ENCODE results near the gene MAML1.
"Not testable (repeated sequence)": the region's sequence is repeated elsewhere in the genome, so short reads cannot be mapped to it uniquely, and the experiment has no call there.

Gene MAML1

DNA sequence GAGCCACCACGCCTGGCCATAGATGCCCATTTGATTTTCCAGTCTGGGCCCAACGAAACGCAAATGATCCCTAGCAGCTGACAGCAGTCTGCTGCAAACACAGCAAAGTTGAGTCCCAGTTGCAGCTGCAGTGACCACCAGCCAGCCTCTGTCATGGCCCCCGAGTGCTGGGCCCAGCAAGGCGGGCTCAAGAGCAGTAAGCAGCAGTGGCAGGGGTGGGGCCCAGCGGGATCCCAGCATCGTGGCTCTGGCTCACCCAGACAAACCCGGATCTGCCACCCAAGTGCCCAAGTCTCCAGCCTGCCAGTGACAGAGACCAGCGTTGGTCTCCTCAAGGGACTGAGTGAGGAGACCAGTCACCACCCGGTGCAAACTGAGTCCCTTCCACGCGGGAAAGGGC is 54.2 kb downstream of the MAML1 start:
- H3K9me3 Mint-ChIP-seq = no peaks in the 10 kb centered on the region
- ATAC-seq = no peak
- no peaks in the 10 kb centered on the region for H3K36me3 Mint-ChIP-seq (ENCODE audit: low read depth)
- H3K27me3 Mint-ChIP-seq = no peaks in the 10 kb centered on the region
- no peak overlapping the region for H3K27ac Mint-ChIP-seq
- no peak overlapping the region for H3K4me3 Mint-ChIP-seq
- no peak for DNase-seq
- no peaks in the 10 kb centered on the region for H3K4me1 Mint-ChIP-seq

DNA sequence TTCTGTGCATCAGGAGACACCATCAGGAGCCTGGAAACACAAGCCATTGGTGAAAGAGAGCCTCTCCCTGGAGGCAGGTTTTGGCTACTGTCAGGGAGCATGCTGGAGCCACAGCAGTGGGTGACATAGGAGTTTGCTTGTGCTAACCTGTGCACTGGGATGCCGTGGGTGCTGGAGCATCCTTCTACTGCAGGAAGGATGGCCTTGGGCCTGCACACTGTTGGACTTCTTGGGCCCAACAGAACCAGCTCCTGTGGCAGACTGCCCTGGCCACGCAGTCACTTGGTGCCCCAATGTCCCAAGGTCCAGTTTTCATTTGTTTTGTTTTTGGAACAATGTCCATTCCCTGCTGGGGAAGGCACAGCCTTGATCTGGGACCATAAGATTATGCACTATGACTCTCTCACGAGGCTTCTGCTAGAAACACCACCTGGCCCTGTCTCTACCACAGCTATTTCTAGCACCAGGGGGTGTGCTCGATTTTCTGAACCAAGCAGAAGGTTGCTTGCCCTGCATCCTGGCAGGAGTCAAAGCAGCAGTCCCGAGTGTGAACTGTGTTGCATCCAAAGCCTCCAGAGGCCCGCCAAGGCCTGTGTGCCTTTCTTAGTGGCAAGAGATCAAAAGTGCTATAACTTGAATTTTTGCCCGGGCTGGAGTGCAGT is 55.7 kb downstream of the MAML1 start:
- DNase-seq (no peak), ATAC-seq (no peak)
- no peak overlapping the region for H3K4me3 Mint-ChIP-seq
- no peaks in the 10 kb centered on the region for H3K9me3 Mint-ChIP-seq
- no peaks in the 10 kb centered on the region for H3K27me3 Mint-ChIP-seq
- no peak overlapping the region for H3K27ac Mint-ChIP-seq
- H3K4me1 Mint-ChIP-seq = peaks cover 3% of the 10 kb centered on the region
- H3K36me3 Mint-ChIP-seq (ENCODE audit: low read depth) = no peaks in the 10 kb centered on the region

DNA sequence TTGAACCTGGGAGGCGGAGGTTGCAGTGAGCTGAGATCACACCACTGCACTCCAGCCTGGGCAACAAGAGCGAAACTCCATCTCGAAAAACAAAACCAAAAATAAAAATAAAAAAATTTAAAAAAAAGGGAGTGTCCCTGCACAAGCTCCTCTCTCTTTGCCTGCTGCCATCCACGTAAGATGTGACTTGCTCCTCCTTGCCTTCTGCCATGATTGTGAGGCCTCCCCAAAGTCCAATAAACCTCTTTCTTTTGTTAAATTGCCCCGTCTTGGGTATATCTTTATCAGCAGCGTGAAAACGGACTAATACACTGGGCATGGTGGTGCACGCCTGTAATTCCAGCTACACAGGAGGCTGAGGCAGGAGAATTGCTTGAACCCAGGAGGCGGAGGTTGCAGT is 56.7 kb downstream of the MAML1 start:
- H3K27me3 Mint-ChIP-seq; DNase-seq; H3K4me3 Mint-ChIP-seq; H3K36me3 Mint-ChIP-seq (ENCODE audit: low read depth); ATAC-seq; H3K27ac Mint-ChIP-seq; H3K9me3 Mint-ChIP-seq: not testable (repeated sequence)
- H3K4me1 Mint-ChIP-seq = peaks cover 13% of the 10 kb centered on the region

DNA sequence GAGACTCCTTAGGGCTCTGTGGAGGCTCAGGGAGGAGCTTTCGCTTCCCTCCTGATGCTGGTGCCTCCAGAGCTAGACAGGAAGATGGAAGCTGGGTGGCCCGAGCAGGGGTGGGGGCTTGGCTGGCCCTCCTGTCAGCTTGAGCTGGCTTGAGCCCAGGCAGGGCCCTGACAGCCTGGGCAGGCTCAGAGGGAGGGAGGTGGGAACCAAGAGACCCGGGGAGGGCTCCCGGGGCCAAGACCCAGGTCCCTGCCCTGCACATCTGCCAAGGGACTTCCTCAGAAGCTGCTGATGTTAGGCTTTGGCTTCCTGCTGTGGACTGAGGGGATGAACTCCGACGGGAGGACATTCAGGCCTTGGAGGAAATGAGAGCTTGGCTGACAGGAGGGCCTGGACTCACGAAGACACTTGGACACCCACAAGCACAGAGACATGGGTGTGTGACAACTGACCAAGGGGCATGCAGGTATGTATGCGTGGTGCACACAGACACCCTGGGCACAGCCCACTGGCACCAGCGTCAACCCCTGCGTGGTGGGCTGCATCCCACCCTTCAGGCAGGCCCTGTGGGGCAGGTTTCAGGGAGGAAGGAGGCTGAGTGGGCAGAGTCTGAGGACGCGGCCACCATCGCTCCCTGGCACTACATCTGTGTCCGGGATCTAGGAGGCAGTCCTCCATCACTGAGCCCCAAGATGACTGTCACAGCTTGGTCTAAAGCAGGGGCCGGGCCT is 59.4 kb downstream of the MAML1 start:
- Mint-ChIP-seq H3K36me3 (ENCODE audit: low read depth) (peaks cover 2% of the 10 kb centered on the region), H3K4me3 (no peak overlapping the region), H3K9me3 (no peaks in the 10 kb centered on the region), H3K27me3 (no peaks in the 10 kb centered on the region), H3K27ac (no peak overlapping the region), H3K4me1 (peaks cover 30% of the 10 kb centered on the region)
- DNase-seq = no peak
- no peak for ATAC-seq

DNA sequence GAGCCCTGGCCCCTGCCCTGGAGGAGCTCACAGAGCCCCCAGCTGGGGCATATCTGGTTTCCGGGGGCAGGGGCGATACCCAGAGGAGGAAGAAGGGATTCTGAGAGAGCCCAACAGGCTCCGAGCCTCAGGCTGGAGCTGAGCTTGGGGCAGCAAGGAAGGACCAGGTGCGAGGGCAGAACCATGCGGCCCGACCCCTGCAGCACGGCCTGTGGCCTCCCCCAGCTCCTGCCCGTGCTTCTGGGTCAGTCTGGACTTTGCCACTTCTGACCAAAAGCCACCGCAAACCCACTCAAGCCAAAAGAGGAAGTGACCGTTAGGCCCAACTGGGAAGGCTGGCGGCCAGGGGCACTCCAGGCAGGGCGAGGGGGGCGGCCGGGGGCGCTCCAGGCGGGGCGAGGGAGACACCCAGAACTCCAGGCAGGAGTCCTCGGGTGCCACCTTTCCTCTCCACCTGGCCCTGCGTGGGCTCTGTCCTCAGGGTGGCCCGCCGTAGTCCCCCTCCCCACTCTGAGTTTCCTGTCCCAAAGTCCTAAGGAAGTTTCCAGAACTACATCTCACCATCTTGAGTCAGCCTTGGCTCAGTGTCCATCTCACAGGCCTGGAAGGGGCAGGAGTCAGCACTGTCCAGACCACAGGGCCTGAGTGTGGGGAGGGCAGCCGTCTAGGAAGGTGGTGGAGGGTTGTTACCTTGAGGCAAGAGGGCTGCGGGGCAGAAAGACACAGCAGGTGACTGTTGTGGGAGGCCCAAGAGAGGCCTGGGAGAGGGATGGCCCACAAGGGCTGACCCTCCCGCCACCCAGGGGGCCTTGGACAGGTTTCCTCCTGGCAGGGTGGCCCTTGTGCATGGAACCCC is 60.2 kb downstream of the MAML1 start:
- no peak for ATAC-seq
- Mint-ChIP-seq H3K4me1 (peaks cover 31% of the 10 kb centered on the region), H3K9me3 (no peaks in the 10 kb centered on the region), H3K27me3 (no peaks in the 10 kb centered on the region), H3K27ac (peak overlapping the region; percentile 54), H3K36me3 (ENCODE audit: low read depth) (peaks cover 2% of the 10 kb centered on the region), H3K4me3 (no peak overlapping the region)
- DNase-seq = no peak

DNA sequence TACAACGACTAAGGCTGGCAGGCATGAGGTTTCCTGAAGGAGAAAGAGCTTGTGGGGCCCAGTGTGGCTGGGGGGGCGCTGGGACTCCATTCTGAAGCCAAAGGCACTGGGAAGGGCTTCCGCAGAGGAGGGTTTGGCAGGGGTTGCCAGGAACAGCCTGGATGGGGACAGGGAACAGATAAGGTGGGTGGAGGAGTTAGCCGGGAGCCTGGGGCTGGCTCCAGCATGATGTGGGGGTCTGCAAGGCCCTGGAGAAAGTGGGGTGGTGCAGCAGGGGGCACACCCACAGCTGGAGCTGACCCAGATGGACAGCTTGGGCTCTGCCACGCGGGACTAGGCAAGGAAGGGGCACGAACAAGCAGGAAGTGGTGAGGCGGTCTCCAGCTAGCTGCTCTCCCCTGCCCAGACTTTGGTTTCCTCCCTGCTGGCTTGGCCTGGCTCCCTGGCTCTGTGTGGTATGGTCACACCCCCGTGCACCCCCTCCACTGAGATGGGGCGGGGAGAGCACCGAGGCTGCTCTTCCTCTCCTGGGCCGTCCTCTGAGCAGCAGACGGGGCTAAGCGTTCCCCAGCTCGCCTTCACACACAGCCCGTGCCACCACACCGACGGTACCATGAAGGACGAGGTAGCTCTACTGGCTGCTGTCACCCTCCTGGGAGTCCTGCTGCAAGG is 61.0 kb downstream of the MAML1 start, which contains the start of gene LTC4S:
Gene LTC4S (plus strand): TSS at position 519 of the 672 bp plus-strand sequence. CDS start 95 bp downstream, at position 614.
- Mint-ChIP-seq H3K36me3 (ENCODE audit: low read depth) (peaks cover 2% of the 10 kb centered on the region), H3K27ac (peak within 1 kb of the TSS; percentile 54), H3K27me3 (no peaks in the 10 kb centered on the region), H3K4me1 (peaks cover 31% of the 10 kb centered on the region), H3K4me3 (no peak within 1 kb of the TSS), H3K9me3 (no peaks in the 10 kb centered on the region)
- ATAC-seq (peak; percentile 10), DNase-seq (peak; percentile 44)

DNA sequence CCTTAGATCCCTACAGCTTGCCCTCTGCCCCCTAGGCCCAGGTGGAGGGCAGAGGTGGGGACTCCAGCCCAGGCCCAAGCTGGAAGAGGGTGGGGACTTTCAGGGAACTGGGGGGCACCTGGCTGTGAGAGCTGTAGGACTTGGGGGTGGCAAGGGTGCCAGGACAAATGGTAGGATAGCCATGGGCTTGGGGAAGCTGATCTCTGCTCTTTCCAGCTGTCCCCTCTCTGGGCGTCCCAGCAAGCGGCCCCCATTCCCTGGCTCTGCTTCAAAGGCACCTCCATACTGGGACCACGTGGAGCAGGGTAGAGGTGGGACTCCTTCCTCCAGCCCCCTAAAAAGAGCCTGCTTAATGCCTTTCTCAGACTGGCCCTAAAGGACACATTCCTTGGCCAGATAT is 61.5 kb downstream of the MAML1 start:
- no peaks in the 10 kb centered on the region for H3K27me3 Mint-ChIP-seq
- no peak for ATAC-seq
- H3K4me1 Mint-ChIP-seq = peaks cover 31% of the 10 kb centered on the region
- H3K36me3 Mint-ChIP-seq (ENCODE audit: low read depth) = peaks cover 2% of the 10 kb centered on the region
- no peak overlapping the region for H3K27ac Mint-ChIP-seq
- no peaks in the 10 kb centered on the region for H3K9me3 Mint-ChIP-seq
- H3K4me3 Mint-ChIP-seq = no peak overlapping the region
- DNase-seq = no peak

DNA sequence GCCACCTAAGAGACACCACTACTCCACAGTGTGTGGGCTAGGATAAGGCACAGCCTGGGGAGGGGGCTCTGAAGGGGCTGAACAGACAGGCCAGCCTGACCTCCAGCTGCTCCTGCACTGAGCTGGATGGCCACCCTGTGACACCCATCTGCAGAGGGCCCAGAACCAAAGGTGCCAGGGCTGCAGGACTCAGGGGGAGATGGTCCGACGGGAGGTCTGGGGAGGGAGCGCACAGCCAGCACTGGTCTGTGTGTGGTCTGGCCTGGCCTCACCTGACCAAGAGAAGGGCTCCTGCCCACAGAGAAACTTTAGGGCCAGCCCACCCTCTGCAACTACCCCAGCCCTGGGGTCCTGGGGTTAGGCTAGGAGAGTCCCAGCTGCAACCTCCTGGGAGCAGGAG is 62.0 kb downstream of the MAML1 start:
- Mint-ChIP-seq H3K36me3 (ENCODE audit: low read depth) (peaks cover 2% of the 10 kb centered on the region), H3K4me1 (peaks cover 31% of the 10 kb centered on the region), H3K27ac (no peak overlapping the region)

DNA sequence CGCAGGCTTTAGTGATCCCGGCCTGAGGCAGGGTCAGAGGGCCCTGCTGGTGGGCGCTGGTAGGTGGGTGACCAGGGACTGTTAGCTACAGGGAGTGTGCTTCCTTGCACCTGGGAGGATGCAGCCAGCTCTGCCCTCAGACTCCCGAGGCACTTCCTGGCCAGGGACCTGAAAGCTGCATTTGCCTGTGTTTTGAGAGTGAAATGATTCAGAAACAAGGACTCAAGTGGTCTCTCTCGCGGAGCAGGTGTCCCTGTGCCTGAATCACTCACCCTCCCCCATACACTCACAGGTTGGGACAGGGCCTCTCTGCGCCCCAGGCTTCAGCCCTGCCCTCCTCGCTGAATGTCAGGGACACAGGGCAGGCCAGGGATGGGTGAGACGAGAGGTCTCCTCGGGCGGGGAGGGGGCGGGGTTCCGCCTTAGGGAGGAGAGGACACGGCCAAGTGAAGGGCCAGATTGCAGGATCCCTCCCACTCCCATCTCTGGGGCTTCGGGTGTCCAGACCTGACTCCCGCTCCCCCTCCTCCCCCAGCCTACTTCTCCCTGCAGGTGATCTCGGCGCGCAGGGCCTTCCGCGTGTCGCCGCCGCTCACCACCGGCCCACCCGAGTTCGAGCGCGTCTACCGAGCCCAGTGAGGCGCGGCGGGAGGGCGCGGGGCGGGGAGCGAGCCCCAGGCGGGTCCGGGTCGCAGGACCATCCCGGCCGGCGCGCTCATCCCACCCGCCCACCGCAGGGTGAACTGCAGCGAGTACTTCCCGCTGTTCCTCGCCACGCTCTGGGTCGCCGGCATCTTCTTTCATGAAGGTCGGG is 62.6 kb downstream of the MAML1 start:
- no peaks in the 10 kb centered on the region for H3K9me3 Mint-ChIP-seq
- H3K4me3 Mint-ChIP-seq = peak overlapping the region; percentile 40
- H3K27ac Mint-ChIP-seq = no peak overlapping the region
- H3K4me1 Mint-ChIP-seq = peaks cover 31% of the 10 kb centered on the region
- DNase-seq (no peak), ATAC-seq (no peak)
- no peaks in the 10 kb centered on the region for H3K27me3 Mint-ChIP-seq
- H3K36me3 Mint-ChIP-seq (ENCODE audit: low read depth) = peaks cover 2% of the 10 kb centered on the region

More for the DNA sequence above, 62.0 kb downstream of the MAML1 start:
- DNase-seq (no peak), ATAC-seq (no peak)
- no peaks in the 10 kb centered on the region for H3K9me3 Mint-ChIP-seq
- no peaks in the 10 kb centered on the region for H3K27me3 Mint-ChIP-seq
- H3K4me3 Mint-ChIP-seq = no peak overlapping the region

DNA sequence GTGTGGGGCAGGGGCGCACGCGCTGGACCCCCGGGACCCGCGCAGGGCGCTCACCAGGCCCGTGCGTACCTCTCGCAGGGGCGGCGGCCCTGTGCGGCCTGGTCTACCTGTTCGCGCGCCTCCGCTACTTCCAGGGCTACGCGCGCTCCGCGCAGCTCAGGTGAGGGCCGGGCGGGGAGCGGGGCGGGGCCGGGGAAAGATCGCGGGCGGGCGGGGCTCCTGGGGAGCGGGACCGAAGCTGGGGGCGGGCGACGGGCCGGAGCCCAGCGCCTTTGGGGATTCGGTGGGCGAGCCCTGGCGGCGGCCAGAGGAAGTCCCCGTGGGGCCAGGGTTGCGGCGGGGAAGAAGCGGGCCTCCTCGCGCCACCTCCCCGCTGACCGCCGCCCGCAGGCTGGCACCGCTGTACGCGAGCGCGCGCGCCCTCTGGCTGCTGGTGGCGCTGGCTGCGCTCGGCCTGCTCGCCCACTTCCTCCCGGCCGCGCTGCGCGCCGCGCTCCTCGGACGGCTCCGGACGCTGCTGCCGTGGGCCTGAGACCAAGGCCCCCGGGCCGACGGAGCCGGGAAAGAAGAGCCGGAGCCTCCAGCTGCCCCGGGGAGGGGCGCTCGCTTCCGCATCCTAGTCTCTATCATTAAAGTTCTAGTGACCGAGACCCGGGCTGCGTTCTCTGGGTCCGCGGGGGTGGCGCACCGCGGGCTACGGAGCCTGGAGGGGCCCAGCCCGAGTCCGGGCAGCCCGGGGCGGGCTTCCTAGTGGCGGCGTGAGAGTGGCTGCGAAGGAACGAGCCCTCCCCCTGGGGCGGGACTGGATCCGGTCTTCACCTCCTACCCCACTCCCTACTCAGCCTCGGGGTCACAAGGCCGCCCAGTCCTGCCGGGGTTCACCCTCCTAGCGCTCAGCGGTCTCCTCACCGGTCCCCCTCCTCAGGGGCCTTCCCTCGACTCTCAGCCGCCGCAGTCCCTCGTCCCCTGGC is 63.5 kb downstream of the MAML1 start:
- Mint-ChIP-seq H3K36me3 (ENCODE audit: low read depth) (peaks cover 2% of the 10 kb centered on the region), H3K9me3 (no peaks in the 10 kb centered on the region), H3K27me3 (no peaks in the 10 kb centered on the region), H3K27ac (peak overlapping the region; percentile 52), H3K4me1 (peaks cover 31% of the 10 kb centered on the region), H3K4me3 (peak overlapping the region; percentile 52)
- ATAC-seq = peak; percentile 67
- DNase-seq = peak; percentile 79

DNA sequence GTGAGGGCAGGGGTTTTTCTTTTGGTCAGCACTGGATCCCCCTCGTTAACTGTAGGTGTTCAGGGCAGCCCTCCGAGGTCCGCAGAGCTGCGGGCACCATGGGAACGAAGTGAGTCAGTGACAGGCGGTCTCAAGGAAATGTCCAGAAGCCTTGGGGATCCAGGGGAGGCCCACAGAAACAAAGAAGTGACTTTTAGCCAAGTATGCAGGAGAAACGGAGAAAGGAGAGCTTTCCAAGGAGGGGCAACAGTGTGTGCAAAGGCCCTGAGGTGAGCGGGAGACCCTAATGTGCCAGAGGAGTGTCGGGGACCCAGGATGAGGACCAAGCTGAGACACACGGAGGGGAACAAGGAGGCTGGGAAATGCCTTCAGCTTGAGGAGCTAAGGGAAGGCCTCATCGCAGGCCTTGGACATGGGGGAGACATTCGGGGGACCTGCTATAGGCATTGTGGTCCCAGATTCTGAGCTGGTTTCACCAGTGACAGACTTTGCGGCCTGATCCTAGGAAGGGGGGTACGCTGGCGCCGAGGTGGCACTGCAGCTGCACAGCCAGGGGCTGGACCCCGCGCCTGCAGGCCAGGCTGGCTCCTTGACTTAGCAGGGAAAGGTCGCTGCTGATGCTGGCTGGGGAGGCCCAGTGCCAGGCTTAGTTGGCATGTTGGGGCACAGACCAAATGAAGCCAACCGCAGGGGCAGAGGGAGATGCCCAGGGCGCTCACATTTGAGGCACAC is 64.4 kb downstream of the MAML1 start:
- H3K27ac Mint-ChIP-seq = peak overlapping the region; percentile 52
- peak overlapping the region; percentile 52 for H3K4me3 Mint-ChIP-seq
- no peak for DNase-seq
- peaks cover 35% of the 10 kb centered on the region for H3K4me1 Mint-ChIP-seq
- H3K36me3 Mint-ChIP-seq (ENCODE audit: low read depth) = peaks cover 6% of the 10 kb centered on the region
- H3K27me3 Mint-ChIP-seq = no peaks in the 10 kb centered on the region
- no peaks in the 10 kb centered on the region for H3K9me3 Mint-ChIP-seq
- ATAC-seq = no peak

DNA sequence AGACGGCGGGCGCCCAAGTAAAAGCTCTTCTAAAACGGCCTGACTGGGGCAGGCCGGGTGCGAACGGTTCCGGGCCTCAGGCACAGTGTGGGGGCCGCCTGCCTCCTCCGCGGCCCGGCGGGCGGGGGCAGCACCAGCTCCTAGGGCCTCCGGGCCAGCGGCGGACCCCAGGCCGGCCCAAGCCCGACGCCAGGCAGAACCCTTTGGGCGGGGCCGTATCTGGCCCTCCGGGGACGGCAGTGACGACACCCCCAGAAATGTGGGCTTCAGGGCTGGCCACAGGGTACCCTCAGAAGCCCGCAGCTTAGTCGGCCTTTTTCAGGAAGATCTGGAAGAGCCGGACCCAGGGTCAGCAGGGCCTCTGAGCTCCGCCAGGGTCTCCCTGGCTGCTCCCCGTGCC is 65.1 kb downstream of the MAML1 start:
- ATAC-seq (no peak), DNase-seq (no peak)
- no peak overlapping the region for H3K27ac Mint-ChIP-seq
- peaks cover 38% of the 10 kb centered on the region for H3K4me1 Mint-ChIP-seq
- H3K9me3 Mint-ChIP-seq = no peaks in the 10 kb centered on the region
- H3K4me3 Mint-ChIP-seq = no peak overlapping the region
- peaks cover 6% of the 10 kb centered on the region for H3K36me3 Mint-ChIP-seq (ENCODE audit: low read depth)
- no peaks in the 10 kb centered on the region for H3K27me3 Mint-ChIP-seq

All from activated naive CD8-positive, alpha-beta T cell treated with anti-CD3 and anti-CD28 coated beads, Interleukin-2, amount 50 U/mL, for 24 hours (primary cell).